HEK293T (cell line): ENCODE results near the gene PRICKLE2.

Experiments used
- CTCF ChIA-PET: fragments of 350-600 bp; formaldehyde crosslinking; extraction: SDS; loops from one replicate; lab custom pipeline; 2021; ENCODE audit warnings: antibody characterized with exemption, inconsistent platforms; lab: Yijun Ruan, JAX
- POLR2A ChIA-PET: fragments of 350-600 bp; formaldehyde crosslinking; extraction: SDS; loops from one replicate; lab custom pipeline; 2020; ENCODE audit warnings: antibody characterized with exemption, inconsistent platforms; lab: Yijun Ruan, JAX
- DNase-seq: peaks from one replicate; pipeline ENCODE4 v3.0.0; 2012; ENCODE audit warnings: mixed read lengths; ENCODE audit errors: extremely low spot score
- ARNT ChIP-seq: fragments of 450-650 bp; IDR thresholded peaks from 2 replicates; pipeline ENCODE4 v1.6.1; 2017; ENCODE audit warnings: mild to moderate bottlenecking
- BHLHE40 ChIP-seq: fragments of 450-650 bp; IDR thresholded peaks from 2 replicates; pipeline ENCODE4 v1.6.1; 2016; ENCODE audit warnings: mild to moderate bottlenecking, moderate library complexity, borderline replicate concordance
- CTBP1 ChIP-seq: fragments of 450-650 bp; IDR thresholded peaks from 2 replicates; pipeline ENCODE4 v1.6.1; 2016; ENCODE audit warnings: borderline replicate concordance
- ELF4 ChIP-seq: fragments of 450-650 bp; IDR thresholded peaks from 2 replicates; pipeline ENCODE4 v1.6.1; 2017; ENCODE audit warnings: antibody characterized with exemption
- FOXA1 ChIP-seq: fragments of 450-650 bp; IDR thresholded peaks from 2 replicates; pipeline ENCODE4 v1.6.1; 2016; ENCODE audit warnings: mild to moderate bottlenecking
- FOXK2 ChIP-seq: fragments of 450-650 bp; IDR thresholded peaks from 2 replicates; pipeline ENCODE4 v1.6.1; 2016; ENCODE audit warnings: mild to moderate bottlenecking
- FOXM1 ChIP-seq: fragments of 450-650 bp; IDR thresholded peaks from 2 replicates; pipeline ENCODE4 v1.6.1; 2017; ENCODE audit warnings: mild to moderate bottlenecking, borderline replicate concordance
- HDGF ChIP-seq: fragments of 450-650 bp; IDR thresholded peaks from 2 replicates; pipeline ENCODE4 v1.6.1; 2017; ENCODE audit warnings: antibody characterized with exemption, borderline replicate concordance
- L3MBTL2 ChIP-seq: fragments of 450-650 bp; conservative IDR thresholded peaks from 2 replicates; pipeline ENCODE4 v1.6.1; 2016; ENCODE audit warnings: mild to moderate bottlenecking
- LEF1 ChIP-seq: fragments of 450-650 bp; IDR thresholded peaks from 2 replicates; pipeline ENCODE4 v1.6.1; 2017; ENCODE audit warnings: mild to moderate bottlenecking, borderline replicate concordance
- NFRKB ChIP-seq: fragments of 450-650 bp; IDR thresholded peaks from 2 replicates; pipeline ENCODE4 v1.6.1; 2016; ENCODE audit warnings: mild to moderate bottlenecking, moderate library complexity
- PKNOX1 ChIP-seq: fragments of 450-650 bp; IDR thresholded peaks from 2 replicates; pipeline ENCODE4 v1.6.1; 2016
- SP1 ChIP-seq: fragments of 450-650 bp; IDR thresholded peaks from 2 replicates; pipeline ENCODE4 v1.6.1; 2017
- SUZ12 ChIP-seq: fragments of 450-650 bp; IDR thresholded peaks from 2 replicates; pipeline ENCODE4 v1.6.1; 2016; ENCODE audit warnings: mild to moderate bottlenecking
- TARDBP ChIP-seq: fragments of 450-650 bp; IDR thresholded peaks from 2 replicates; pipeline ENCODE4 v1.6.1; 2016
- ZNF384 ChIP-seq: fragments of 450-650 bp; IDR thresholded peaks from 2 replicates; pipeline ENCODE4 v1.6.1; 2016

PRICKLE2 gene

GRCh38 chr3:64107190-64107589 lies 118.1 kb downstream of the PRICKLE2 start:
- DNase-seq = no peak
- TF ChIP-seq ARNT (no peak), L3MBTL2 (no peak), LEF1 (no peak), FOXM1 (no peak), FOXA1 (no peak), CTBP1 (no peak), ELF4 (no peak), PKNOX1 (no peak), HDGF (no peak)
- ChIA-PET POLR2A (no interaction called here), CTCF (no interaction called here)

GRCh38 chr3:64105816-64106215 lies 119.5 kb downstream of the PRICKLE2 start:
- ChIA-PET CTCF (interaction anchor here (1.0 to 1.1 kb wide), 2 partner anchors 10 to 312 kb away, joined by 3 read pairs; no protein-coding TSS in a partner anchor), POLR2A (interaction anchor here (1.1 kb wide), 1 partner anchor 57 kb away, joined by 4 read pairs; no protein-coding TSS in a partner anchor)
- DNase-seq = no peak
- no peak for TF ChIP-seq FOXA1
- no peak for TF ChIP-seq CTBP1
- TF ChIP-seq SP1 = no peak
- TF ChIP-seq FOXM1 = no peak
- no peak for TF ChIP-seq FOXK2
- TF ChIP-seq PKNOX1 = no peak
- no peak for TF ChIP-seq ARNT

- no peak for DNase-seq
- no peak for TF ChIP-seq ELF4
- TF ChIP-seq FOXA1 = no peak
- TF ChIP-seq SUZ12 = no peak
- TF ChIP-seq L3MBTL2 = no peak
- no peak for TF ChIP-seq SP1
- no peak for TF ChIP-seq CTBP1
- no peak for TF ChIP-seq ZNF384
- no peak for TF ChIP-seq FOXM1
- CTCF ChIA-PET = interaction anchor here (0.6 to 1.1 kb wide), 3 partner anchors 9 to 426 kb away, joined by 3 read pairs; no protein-coding TSS in a partner anchor
- POLR2A ChIA-PET = no interaction called here
Observed at GRCh38 chr3:64104691-64105111, 120.6 kb downstream of the PRICKLE2 start.

GRCh38 chr3:64104006-64104405 lies 121.3 kb downstream of the PRICKLE2 start:
- CTCF ChIA-PET = interaction anchor here (0.6 kb wide), 1 partner anchor 427 kb away, joined by 3 read pairs; no protein-coding TSS in a partner anchor
- no peak for DNase-seq
- POLR2A ChIA-PET = no interaction called here
- TF ChIP-seq BHLHE40 (no peak), PKNOX1 (no peak), HDGF (no peak), ZNF384 (no peak)

GRCh38 chr3:64103131-64103530 lies 122.1 kb downstream of the PRICKLE2 start:
- ChIA-PET CTCF (no interaction called here), POLR2A (no interaction called here)
- no peak for TF ChIP-seq FOXM1
- no peak for TF ChIP-seq SP1
- TF ChIP-seq L3MBTL2 = no peak
- no peak for TF ChIP-seq NFRKB
- no peak for TF ChIP-seq ZNF384
- DNase-seq = no peak

- POLR2A ChIA-PET = no interaction called here
- DNase-seq = no peak
- TF ChIP-seq LEF1 (no peak), FOXM1 (no peak), FOXK2 (no peak), ARNT (no peak), FOXA1 (no peak), PKNOX1 (no peak)
- CTCF ChIA-PET = no interaction called here
Observed at GRCh38 chr3:64102147-64102546, 123.1 kb downstream of the PRICKLE2 start.

GRCh38 chr3:64099316-64099715 lies 126.0 kb downstream of the PRICKLE2 start:
- CTCF ChIA-PET = no interaction called here
- DNase-seq = no peak
- POLR2A ChIA-PET = no interaction called here
- TF ChIP-seq ARNT (no peak), SP1 (no peak), FOXA1 (no peak), PKNOX1 (no peak), SUZ12 (no peak), LEF1 (no peak), ZNF384 (no peak), FOXM1 (no peak), L3MBTL2 (no peak), CTBP1 (no peak), FOXK2 (no peak), NFRKB (no peak), TARDBP (no peak), ELF4 (no peak), HDGF (no peak)
